GM12878 (cell line): ENCODE measurements around the gene ZNF335. TPM values are rescaled to one million over a fixed set of nuclear protein-coding genes. Genes with fewer than 3 reads are reported as not detected.

Experiments
- ATAC-seq: fragments of 200-7000 bp; cut with Tn5 transposase; 3 replicates; pipeline ENCODE4 v1.9.1; 2020; ENCODE audit warnings: mild to moderate bottlenecking, moderate library complexity
- BruUV-seq: library from RNA; stranded (reverse); fragments of 400-500 nt; replicated peaks from 2 replicates; lab custom pipeline; 2021; lab: Mats Ljungman, UMichigan
- CTCF ChIA-PET: fragments of 300-600 bp; sonication (Branson Sonifier 250); formaldehyde crosslinking; extraction: SDS; loops from one replicate; lab custom pipeline; 2021; ENCODE audit warnings: inconsistent platforms; lab: Yijun Ruan, JAX
- POLR2A ChIA-PET: fragments of 350-600 bp; formaldehyde crosslinking; extraction: SDS; loops from one replicate; lab custom pipeline; 2021; ENCODE audit warnings: inconsistent platforms; lab: Charles Lee
- RAD21 ChIA-PET: fragments of 300-600 bp; sonication (Branson Sonifier 250); formaldehyde crosslinking; loops from one replicate; lab custom pipeline; 2023; ENCODE audit warnings: antibody characterized with exemption; ENCODE audit not compliant: unreplicated experiment; lab: Charles Lee
- SMC1A ChIA-PET: fragments of 300-600 bp; sonication (Branson Sonifier 250); formaldehyde crosslinking; loops from one replicate; lab custom pipeline; 2023; ENCODE audit not compliant: unreplicated experiment, uncharacterized antibody; lab: Charles Lee
- DNase-seq: peaks from one replicate; pipeline ENCODE4 v3.0.0-alpha.2; 2011; ENCODE audit warnings: low read depth, low spot score
- FAIRE-seq: peaks from 3 replicates; lab custom pipeline; 2011; peaks lifted over from hg19 to GRCh38; lab: Jason Lieb, UNC
- H2AFZ ChIP-seq: 2 replicates; pipeline ENCODE4 v1.6.0; 2011; ENCODE audit warnings: low read depth, low read length, control low read depth; ENCODE audit not compliant: control insufficient read depth
- H3K27ac ChIP-seq: 2 replicates; pipeline ENCODE4 v1.5.1; 2011; ENCODE audit warnings: control low read depth; ENCODE audit not compliant: control insufficient read depth, insufficient read depth
- H3K27me3 ChIP-seq, 2 experiments: replicated peaks in 1 of 2; 2 replicates each; pipeline versions ENCODE4 v1.6.0 to v1.6.1; 2011; ENCODE audit warnings: low read length in 1 of 2; ENCODE audit not compliant: control insufficient read depth in 2 of 2, insufficient read depth in 2 of 2
- H3K36me3 ChIP-seq, 2 experiments: 2 replicates each; pipeline ENCODE4 v1.5.1; 2011; ENCODE audit warnings: low read length in 1 of 2; ENCODE audit not compliant: control insufficient read depth in 2 of 2, insufficient read depth in 2 of 2
- H3K4me1 ChIP-seq: 2 replicates; pipeline ENCODE4 v1.6.1; 2011; ENCODE audit warnings: mild to moderate bottlenecking, low read length, moderate library complexity, mixed read lengths; ENCODE audit not compliant: control insufficient read depth, insufficient read depth
- H3K4me2 ChIP-seq: 2 replicates; pipeline ENCODE4 v1.6.0; 2011; ENCODE audit warnings: control low read depth; ENCODE audit not compliant: control insufficient read depth, insufficient read depth
- H3K4me3 ChIP-seq: fragments of 200-600 bp; sonication (generic); 2 replicates; pipeline ENCODE4 v1.5.1; 2016
- H3K79me2 ChIP-seq: 2 replicates; pipeline ENCODE4 v1.6.0; 2011; ENCODE audit warnings: low read length; ENCODE audit not compliant: control insufficient read depth, insufficient read depth
- H3K9ac ChIP-seq: 2 replicates; pipeline ENCODE4 v1.8.0; 2011; ENCODE audit warnings: low read length, control low read depth, mixed read lengths; ENCODE audit not compliant: control insufficient read depth, insufficient read depth
- H3K9me3 ChIP-seq: replicated peaks from 3 replicates; pipeline ENCODE4 v1.5.1; 2011; ENCODE audit warnings: mild to moderate bottlenecking, low read length; ENCODE audit not compliant: control insufficient read depth, insufficient read depth
- H4K20me1 ChIP-seq: 2 replicates; pipeline ENCODE4 v1.6.0; 2011; ENCODE audit not compliant: control insufficient read depth, insufficient read depth
- BACH1 ChIP-seq: fragments of 450-650 bp; IDR thresholded peaks from 2 replicates; pipeline ENCODE4 v1.6.1; 2017; ENCODE audit warnings: mild to moderate bottlenecking, borderline replicate concordance
- EGR1 ChIP-seq, 2 experiments: IDR thresholded peaks; 1 replicate in 1 of 2; 2 replicates in 1 of 2; pipeline ENCODE4 v1.6.1; 2011 to 2012; ENCODE audit warnings: low read depth in 2 of 2, low read length in 2 of 2, borderline replicate concordance in 1 of 2, mild to moderate bottlenecking in 1 of 2, moderate library complexity in 1 of 2
- FOXM1 ChIP-seq: IDR thresholded peaks from 2 replicates; pipeline ENCODE4 v1.6.1; 2012; ENCODE audit warnings: low read depth, mild to moderate bottlenecking, inconsistent platforms, low read length, moderate library complexity
- GATAD2B ChIP-seq: fragments of 450-650 bp; conservative IDR thresholded peaks from 2 replicates; pipeline ENCODE4 v1.6.1; 2017; ENCODE audit warnings: low read depth, mild to moderate bottlenecking, moderate library complexity
- MAX ChIP-seq: IDR thresholded peaks from 2 replicates; pipeline ENCODE4 v1.6.1; 2012; ENCODE audit warnings: low read depth, low read length, improper control_type of control experiment
- NFIC ChIP-seq: IDR thresholded peaks from 2 replicates; pipeline ENCODE4 v1.6.1; 2012; ENCODE audit warnings: low read depth, mild to moderate bottlenecking, inconsistent platforms, low read length, moderate library complexity
- POLR2A ChIP-seq: IDR thresholded peaks from 2 replicates; pipeline ENCODE4 v1.6.1; 2011; ENCODE audit warnings: low read depth, mild to moderate bottlenecking, low read length
- RAD51 ChIP-seq: fragments of 450-650 bp; IDR thresholded peaks from 2 replicates; pipeline ENCODE4 v1.6.1; 2016; ENCODE audit warnings: moderate library complexity, mild to moderate bottlenecking, inconsistent platforms
- RCOR1 ChIP-seq: conservative IDR thresholded peaks from 2 replicates; pipeline ENCODE4 v1.6.1; 2012; ENCODE audit warnings: low read depth, low read length, improper control_type of control experiment
- RFX5 ChIP-seq: IDR thresholded peaks from 2 replicates; pipeline ENCODE4 v1.6.1; 2011; ENCODE audit warnings: low read depth, low read length, improper control_type of control experiment
- SP1 ChIP-seq: IDR thresholded peaks from one replicate; pipeline ENCODE4 v1.6.1; 2011; ENCODE audit warnings: low read depth, low read length
- SREBF2 ChIP-seq: IDR thresholded peaks from 2 replicates; pipeline ENCODE4 v1.6.1; 2012; ENCODE audit warnings: mild to moderate bottlenecking, low read length
- SUPT20H ChIP-seq: IDR thresholded peaks from 2 replicates; pipeline ENCODE4 v1.6.1; 2011; ENCODE audit warnings: low read depth, mild to moderate bottlenecking, low read length, moderate library complexity, borderline replicate concordance; ENCODE audit not compliant: control insufficient read depth
- ZBED1 ChIP-seq: IDR thresholded peaks from 2 replicates; pipeline ENCODE4 v1.6.1; 2016; ENCODE audit warnings: borderline replicate concordance
- WGBS: methylation state at CpG from one replicate; pipeline ENCODE4 v1.1.6; 2016; ENCODE audit warnings: low lambda C conversion rate; ENCODE audit not compliant: insufficient replicate concordance, insufficient coverage; ENCODE audit errors: missing lambda C conversion rate; 5-methylcytosine and 5-hydroxymethylcytosine counted together
- in situ Hi-C: fragments of 300-500 bp; cut with MboI; formaldehyde crosslinking; loops from 9 replicates; pipeline ENCODE4 v1.14.3; 2018; ENCODE audit warnings: mixed read lengths
- intact Hi-C: fragments of 100-400 bp; cut with micrococcal nuclease; formaldehyde crosslinking; loops from one replicate; pipeline ENCODE4 v1.14.2; 2022; ENCODE audit not compliant: unreplicated experiment
- polyA plus RNA-seq, 11 experiments: library from polyadenylated mRNA; depleted of rRNA in 4 of 11; unstranded in 6 of 11; stranded (reverse) in 5 of 11; fragments of >200 nt; fragmentation: Nextera tagmentation in 4 of 11; fragmentation: Illumina TruSeq in 1 of 11; extraction: Ambion mirVana in 4 of 11; extraction: Trizol in 1 of 11; gene quantifications; 1 replicate in 1 of 11; 2 replicates in 10 of 11; pipeline versions ENCODE4 v1.2.1 to v1.2.3, GENCODE V29; 2011 to 2016; ENCODE audit warnings: inconsistent platforms in 2 of 11, missing spikeins in 2 of 11, low read depth in 1 of 11
- total RNA-seq, 4 experiments: library from RNA; depleted of rRNA in 3 of 4; stranded (reverse); fragments of >200 nt in 3 of 4; fragmentation: Illumina TruSeq in 1 of 4; extraction: Trizol in 1 of 4; gene quantifications; 2 replicates each; pipeline versions ENCODE4 v1.2.1 to v1.2.3, GENCODE V29; 2013 to 2021
- TF ChIP-seq, protein P1 (sequence below): IDR thresholded peaks from 2 replicates; pipeline ENCODE4 v1.6.1; 2011; ENCODE audit warnings: borderline replicate concordance, low read depth, mild to moderate bottlenecking, moderate library complexity, mixed read lengths, low read length; ENCODE audit not compliant: insufficient read depth; ENCODE audit errors: extremely low read length
- TF ChIP-seq, protein P2 (sequence below): fragments of 450-650 bp; formaldehyde crosslinking; IDR thresholded peaks from 2 replicates; pipeline ENCODE4 v1.5.0; 2022; ENCODE audit warnings: mild to moderate bottlenecking, missing genetic modification characterization
- TF ChIP-seq, protein P3 (sequence below): fragments of 450-650 bp; conservative IDR thresholded peaks from 2 replicates; pipeline ENCODE4 v1.6.1; 2017; ENCODE audit warnings: mild to moderate bottlenecking, moderate library complexity

The ZNF335 gene
- total and polyA plus RNA-seq, 10 of the 15 experiments (the other 5 are each of a cell fraction or from before 2014, with no cell fraction given): 0.74 to 30.1 (median 14.5) TPM

GRCh38 chr20:45971425-45971674 is 653 bp downstream of the ZNF335 start:
- DNase-seq (no peak), FAIRE-seq (no peak), ATAC-seq (peak; percentile 80)
- Histone ChIP-seq H3K79me2 (peaks cover 34% of the 10 kb centered on the region), H4K20me1 (no peaks in the 10 kb centered on the region), H3K27me3 (no peaks in the 10 kb centered on the region), H2AFZ (peak overlapping the region; percentile 85), H3K27ac (peak overlapping the region; percentile 97), H3K36me3 (peaks cover 5 to 15% of the 10 kb centered on the region in 2 experiments), H3K9ac (peak overlapping the region; percentile 92), H3K4me2 (peak overlapping the region; percentile 83), H3K4me3 (peak overlapping the region; percentile 81), H3K4me1 (peaks cover 5% of the 10 kb centered on the region), H3K9me3 (no peaks in the 10 kb centered on the region; the same call in 2 of the 3 replicates)
- ChIA-PET RAD21 (interaction anchor here (1.0 to 4.1 kb wide), 12 partner anchors 11 to 467 kb away, joined by 3 to 26 read pairs (median 7); partner anchors contain the start of gene PCIF1), CTCF (interaction anchor here (1.1 to 12.1 kb wide), 18 partner anchors 12 to 378 kb away, joined by 3 to 151 read pairs (median 12); partner anchors contain the start of genes CTSA, MMP9, NEURL2 and PCIF1), SMC1A (interaction anchor here (0.6 to 3.6 kb wide), 13 partner anchors 11 to 172 kb away, joined by 3 to 34 read pairs (median 6); partner anchors contain the start of genes CTSA, NEURL2 and PCIF1), POLR2A (interaction anchor here (0.6 to 3.5 kb wide), 8 partner anchors 11 to 148 kb away, joined by 3 to 50 read pairs (median 4); partner anchors contain the start of genes CTSA, NEURL2 and PCIF1)
- 1% methylated on average over 14 of the region's 14 CpGs for WGBS
- no TSS peak for BruUV-seq
- intact Hi-C loops: loop anchor here (2.0 to 5.0 kb wide), 4 partner anchors 37 to 116 kb away; partner anchors contain the start of genes CTSA, NCOA5, NEURL2 and PCIF1
- in situ Hi-C loops: no loop called here
- TF ChIP-seq, protein P1, sequence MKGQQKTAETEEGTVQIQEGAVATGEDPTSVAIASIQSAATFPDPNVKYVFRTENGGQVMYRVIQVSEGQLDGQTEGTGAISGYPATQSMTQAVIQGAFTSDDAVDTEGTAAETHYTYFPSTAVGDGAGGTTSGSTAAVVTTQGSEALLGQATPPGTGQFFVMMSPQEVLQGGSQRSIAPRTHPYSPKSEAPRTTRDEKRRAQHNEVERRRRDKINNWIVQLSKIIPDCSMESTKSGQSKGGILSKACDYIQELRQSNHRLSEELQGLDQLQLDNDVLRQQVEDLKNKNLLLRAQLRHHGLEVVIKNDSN: no peak
- TF ChIP-seq, protein P2, sequence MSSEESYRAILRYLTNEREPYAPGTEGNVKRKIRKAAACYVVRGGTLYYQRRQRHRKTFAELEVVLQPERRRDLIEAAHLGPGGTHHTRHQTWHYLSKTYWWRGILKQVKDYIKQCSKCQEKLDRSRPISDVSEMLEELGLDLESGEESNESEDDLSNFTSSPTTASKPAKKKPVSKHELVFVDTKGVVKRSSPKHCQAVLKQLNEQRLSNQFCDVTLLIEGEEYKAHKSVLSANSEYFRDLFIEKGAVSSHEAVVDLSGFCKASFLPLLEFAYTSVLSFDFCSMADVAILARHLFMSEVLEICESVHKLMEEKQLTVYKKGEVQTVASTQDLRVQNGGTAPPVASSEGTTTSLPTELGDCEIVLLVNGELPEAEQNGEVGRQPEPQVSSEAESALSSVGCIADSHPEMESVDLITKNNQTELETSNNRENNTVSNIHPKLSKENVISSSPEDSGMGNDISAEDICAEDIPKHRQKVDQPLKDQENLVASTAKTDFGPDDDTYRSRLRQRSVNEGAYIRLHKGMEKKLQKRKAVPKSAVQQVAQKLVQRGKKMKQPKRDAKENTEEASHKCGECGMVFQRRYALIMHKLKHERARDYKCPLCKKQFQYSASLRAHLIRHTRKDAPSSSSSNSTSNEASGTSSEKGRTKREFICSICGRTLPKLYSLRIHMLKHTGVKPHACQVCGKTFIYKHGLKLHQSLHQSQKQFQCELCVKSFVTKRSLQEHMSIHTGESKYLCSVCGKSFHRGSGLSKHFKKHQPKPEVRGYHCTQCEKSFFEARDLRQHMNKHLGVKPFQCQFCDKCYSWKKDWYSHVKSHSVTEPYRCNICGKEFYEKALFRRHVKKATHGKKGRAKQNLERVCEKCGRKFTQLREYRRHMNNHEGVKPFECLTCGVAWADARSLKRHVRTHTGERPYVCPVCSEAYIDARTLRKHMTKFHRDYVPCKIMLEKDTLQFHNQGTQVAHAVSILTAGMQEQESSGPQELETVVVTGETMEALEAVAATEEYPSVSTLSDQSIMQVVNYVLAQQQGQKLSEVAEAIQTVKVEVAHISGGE (CRISPR knock-in tag): no peak
- TF ChIP-seq ZBED1 (no peak), GATAD2B (peak; percentile 59; the same call in 1 of the 2 replicates), FOXM1 (0 out of 2 replicates have a peak, but pooled peaks have one; percentile 12), RFX5 (no peak), MAX (no peak), EGR1 (IDR thresholded peaks at IDR 0.05; ENCODE audit: borderline replicate concordance in 1 of 2, low read depth in 2 of 2, low read length in 2 of 2) (no peak), NFIC (no peak), RCOR1 (0 out of 2 replicates have a peak, but pooled peaks have one; percentile 73), POLR2A (0 out of 2 replicates have a peak, but pooled peaks have one; percentile 38), SUPT20H (no peak), RAD51 (no peak), BACH1 (0 out of 2 replicates have a peak, but pooled peaks have one; percentile 6), SREBF2 (no peak), SP1 (no peak)
- TF ChIP-seq, protein P3, sequence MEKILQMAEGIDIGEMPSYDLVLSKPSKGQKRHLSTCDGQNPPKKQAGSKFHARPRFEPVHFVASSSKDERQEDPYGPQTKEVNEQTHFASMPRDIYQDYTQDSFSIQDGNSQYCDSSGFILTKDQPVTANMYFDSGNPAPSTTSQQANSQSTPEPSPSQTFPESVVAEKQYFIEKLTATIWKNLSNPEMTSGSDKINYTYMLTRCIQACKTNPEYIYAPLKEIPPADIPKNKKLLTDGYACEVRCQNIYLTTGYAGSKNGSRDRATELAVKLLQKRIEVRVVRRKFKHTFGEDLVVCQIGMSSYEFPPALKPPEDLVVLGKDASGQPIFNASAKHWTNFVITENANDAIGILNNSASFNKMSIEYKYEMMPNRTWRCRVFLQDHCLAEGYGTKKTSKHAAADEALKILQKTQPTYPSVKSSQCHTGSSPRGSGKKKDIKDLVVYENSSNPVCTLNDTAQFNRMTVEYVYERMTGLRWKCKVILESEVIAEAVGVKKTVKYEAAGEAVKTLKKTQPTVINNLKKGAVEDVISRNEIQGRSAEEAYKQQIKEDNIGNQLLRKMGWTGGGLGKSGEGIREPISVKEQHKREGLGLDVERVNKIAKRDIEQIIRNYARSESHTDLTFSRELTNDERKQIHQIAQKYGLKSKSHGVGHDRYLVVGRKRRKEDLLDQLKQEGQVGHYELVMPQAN: peak; percentile 84
